Astrocyte of the spinal cord (primary cell): ENCODE results near the gene CNIH1.
"Not testable (repeated sequence)": the region's sequence is repeated elsewhere in the genome, so short reads cannot be mapped to it uniquely, and the experiment has no call there.

ENCODE experiments used
- DNase-seq: peaks from one replicate; pipeline ENCODE4 v3.0.0; 2011; ENCODE audit warnings: low read depth, low spot score
- H3K4me3 ChIP-seq: 2 replicates; pipeline ENCODE4 v1.5.1; 2011; ENCODE audit warnings: low read depth, mild to moderate bottlenecking, low read length, moderate library complexity
- in situ Hi-C: cut with HindIII; loops from 2 replicates; pipeline ENCODE4 v1.10.0; 2017; ENCODE audit warnings: low sequenced_read_pairs
- TF ChIP-seq, protein P1 (sequence below): IDR thresholded peaks from 2 replicates; pipeline ENCODE4 v1.5.1; 2012; ENCODE audit warnings: low read depth, mild to moderate bottlenecking, low read length, inconsistent platforms

The CNIH1 gene

GRCh38 chr14:54455363-54455762 lies 14.2 kb upstream of the CNIH1 start:
- H3K4me3 ChIP-seq = no peak overlapping the region
- DNase-seq = no peak
- TF ChIP-seq, protein P1, sequence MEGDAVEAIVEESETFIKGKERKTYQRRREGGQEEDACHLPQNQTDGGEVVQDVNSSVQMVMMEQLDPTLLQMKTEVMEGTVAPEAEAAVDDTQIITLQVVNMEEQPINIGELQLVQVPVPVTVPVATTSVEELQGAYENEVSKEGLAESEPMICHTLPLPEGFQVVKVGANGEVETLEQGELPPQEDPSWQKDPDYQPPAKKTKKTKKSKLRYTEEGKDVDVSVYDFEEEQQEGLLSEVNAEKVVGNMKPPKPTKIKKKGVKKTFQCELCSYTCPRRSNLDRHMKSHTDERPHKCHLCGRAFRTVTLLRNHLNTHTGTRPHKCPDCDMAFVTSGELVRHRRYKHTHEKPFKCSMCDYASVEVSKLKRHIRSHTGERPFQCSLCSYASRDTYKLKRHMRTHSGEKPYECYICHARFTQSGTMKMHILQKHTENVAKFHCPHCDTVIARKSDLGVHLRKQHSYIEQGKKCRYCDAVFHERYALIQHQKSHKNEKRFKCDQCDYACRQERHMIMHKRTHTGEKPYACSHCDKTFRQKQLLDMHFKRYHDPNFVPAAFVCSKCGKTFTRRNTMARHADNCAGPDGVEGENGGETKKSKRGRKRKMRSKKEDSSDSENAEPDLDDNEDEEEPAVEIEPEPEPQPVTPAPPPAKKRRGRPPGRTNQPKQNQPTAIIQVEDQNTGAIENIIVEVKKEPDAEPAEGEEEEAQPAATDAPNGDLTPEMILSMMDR = no peak
- in situ Hi-C loops = no loop called here

DNA sequence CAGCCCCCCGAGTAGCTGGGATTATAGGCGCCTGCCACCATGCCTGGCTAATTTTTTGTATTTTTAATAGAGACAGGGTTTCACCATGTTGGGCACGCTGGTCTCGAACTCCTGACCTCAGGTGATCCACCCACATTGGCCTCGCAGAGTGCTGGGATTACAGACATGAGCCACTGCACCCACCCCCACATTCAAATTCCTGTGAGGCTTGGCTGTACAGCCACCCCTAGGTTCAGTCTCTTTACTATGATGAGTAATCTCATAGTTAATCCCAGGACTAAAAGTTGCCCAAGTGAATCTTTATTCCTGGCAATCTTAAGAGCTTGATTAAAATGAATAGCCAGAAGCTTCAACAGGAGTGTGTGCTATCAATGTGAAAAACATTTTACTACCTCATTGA lies 12.8 kb upstream of the CNIH1 start:
- DNase-seq, H3K4me3 ChIP-seq, in situ Hi-C loops: not testable (repeated sequence)

- DNase-seq = no peak
- no peak overlapping the region for H3K4me3 ChIP-seq
- TF ChIP-seq, protein P1 = no peak
- in situ Hi-C loops = no loop called here
These were observed 12.1 kb upstream of the CNIH1 start for GRCh38 chr14:54453252-54453651.

GRCh38 chr14:54451961-54452360 lies 10.8 kb upstream of the CNIH1 start:
- TF ChIP-seq, protein P1 = no peak
- in situ Hi-C loops = no loop called here
- no peak overlapping the region for H3K4me3 ChIP-seq
- DNase-seq = no peak

- DNase-seq = no peak
- H3K4me3 ChIP-seq = no peak overlapping the region
- in situ Hi-C loops = no loop called here
- TF ChIP-seq, protein P1 = no peak
These were observed 10.0 kb upstream of the CNIH1 start for GRCh38 chr14:54451121-54451601.

- in situ Hi-C loops = no loop called here
- H3K4me3 ChIP-seq = no peak overlapping the region
- DNase-seq = peak; percentile 39
- TF ChIP-seq, protein P1 = no peak
These were observed 9.4 kb upstream of the CNIH1 start for GRCh38 chr14:54450535-54450934.

DNA sequence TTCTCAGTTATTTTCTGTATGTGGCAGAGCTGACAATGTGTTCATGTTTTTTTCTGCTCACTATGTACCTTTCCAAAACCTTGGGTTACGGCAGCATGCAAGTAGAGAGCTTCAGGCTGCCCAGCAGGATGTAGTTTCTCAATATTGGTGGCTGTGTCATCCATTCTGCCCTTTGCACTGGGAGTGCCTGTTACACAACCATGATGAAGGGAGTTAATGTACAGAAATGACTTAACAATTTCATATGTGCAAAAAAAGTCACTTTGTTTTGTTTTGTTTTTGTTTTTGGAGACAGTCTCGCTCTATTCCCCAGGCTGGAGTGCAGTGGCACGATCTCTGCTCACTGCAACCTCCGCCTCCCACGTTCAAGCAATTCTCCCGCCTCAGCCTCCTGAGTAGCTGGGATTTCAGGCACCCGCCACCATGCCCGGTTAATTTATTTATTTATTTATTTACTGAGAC lies 6.1 kb upstream of the CNIH1 start:
- no peak overlapping the region for H3K4me3 ChIP-seq
- TF ChIP-seq, protein P1 = no peak
- DNase-seq = no peak
- in situ Hi-C loops = no loop called here
